MM.1S (cell line): ENCODE results near the gene PRKCA.
A peak's percentile ranks its signal among the peaks of the same experiment; 100 is the strongest.

Experiments
- DNase-seq: peaks from one replicate; pipeline ENCODE4 v3.0.0-alpha.2; 2015
- H2AFZ ChIP-seq: fragments of 300-600 bp; sonication (generic); 2 replicates; pipeline ENCODE4 v1.6.0; 2016; ENCODE audit warnings: antibody characterized with exemption, low read length
- H3F3A ChIP-seq: fragments of 300-600 bp; sonication (generic); 2 replicates; pipeline ENCODE4 v1.6.1; 2016; ENCODE audit warnings: mild to moderate bottlenecking, antibody characterized with exemption, low read length, moderate library complexity, mixed read lengths; ENCODE audit not compliant: insufficient read depth
- H3K27ac ChIP-seq: fragments of 300-600 bp; sonication (generic); 2 replicates; pipeline ENCODE4 v1.5.1; 2016; ENCODE audit warnings: mild to moderate bottlenecking, low read length
- H3K27me3 ChIP-seq: fragments of 300-600 bp; sonication (generic); replicated peaks from 2 replicates; pipeline ENCODE4 v1.6.0; 2016; ENCODE audit warnings: low read length; ENCODE audit not compliant: insufficient read depth
- H3K36me3 ChIP-seq: fragments of 300-600 bp; sonication (generic); replicated peaks from 2 replicates; pipeline ENCODE4 v1.6.1; 2016; ENCODE audit warnings: mild to moderate bottlenecking, low read length, mixed read lengths; ENCODE audit not compliant: insufficient read depth
- H3K4me1 ChIP-seq: fragments of 300-600 bp; sonication (generic); 2 replicates; pipeline ENCODE4 v1.6.1; 2016; ENCODE audit warnings: low read length, mixed read lengths
- H3K4me2 ChIP-seq: fragments of 300-600 bp; sonication (generic); 2 replicates; pipeline ENCODE4 v1.6.0; 2016; ENCODE audit warnings: low read depth, low read length
- H3K4me3 ChIP-seq: fragments of 300-600 bp; sonication (generic); 2 replicates; pipeline ENCODE4 v1.5.1; 2016; ENCODE audit warnings: low read length, mixed read lengths
- H3K79me2 ChIP-seq: fragments of 300-600 bp; sonication (generic); 2 replicates; pipeline ENCODE4 v1.6.1; 2016; ENCODE audit warnings: mixed run types, low read length, mixed read lengths
- H3K9ac ChIP-seq: fragments of 300-600 bp; sonication (generic); 2 replicates; pipeline ENCODE4 v1.6.1; 2016; ENCODE audit warnings: low read length, mixed read lengths
- H3K9me2 ChIP-seq: fragments of 300-600 bp; sonication (generic); replicated peaks from 2 replicates; pipeline ENCODE4 v1.6.1; 2016; ENCODE audit warnings: mild to moderate bottlenecking, low read length, mixed read lengths; ENCODE audit not compliant: insufficient read depth
- H3K9me3 ChIP-seq: fragments of 300-600 bp; sonication (generic); replicated peaks from 2 replicates; pipeline ENCODE4 v1.6.1; 2016; ENCODE audit warnings: mild to moderate bottlenecking, low read length, mixed read lengths; ENCODE audit not compliant: insufficient read depth
- H4K20me1 ChIP-seq: fragments of 300-600 bp; sonication (generic); 2 replicates; pipeline ENCODE4 v1.6.1; 2016; ENCODE audit warnings: mild to moderate bottlenecking, low read length, moderate library complexity, mixed read lengths; ENCODE audit not compliant: insufficient read depth
- EZH2 ChIP-seq: fragments of 300-600 bp; sonication (generic); optimal IDR thresholded peaks from 2 replicates; pipeline ENCODE3; 2017; ENCODE audit warnings: low read depth, mild to moderate bottlenecking, antibody characterized with exemption, low read length, mixed read lengths
- EZH2phosphoT487 ChIP-seq: fragments of 300-600 bp; sonication (generic); IDR thresholded peaks from 2 replicates; pipeline ENCODE4 v1.6.1; 2018; ENCODE audit warnings: antibody characterized with exemption, low read length
- TF ChIP-seq, protein P1 (sequence below): fragments of 300-600 bp; sonication (generic); IDR thresholded peaks from 2 replicates; pipeline ENCODE4 v1.5.1; 2016; ENCODE audit warnings: antibody characterized with exemption, low read length, mixed read lengths

Gene PRKCA

DNA sequence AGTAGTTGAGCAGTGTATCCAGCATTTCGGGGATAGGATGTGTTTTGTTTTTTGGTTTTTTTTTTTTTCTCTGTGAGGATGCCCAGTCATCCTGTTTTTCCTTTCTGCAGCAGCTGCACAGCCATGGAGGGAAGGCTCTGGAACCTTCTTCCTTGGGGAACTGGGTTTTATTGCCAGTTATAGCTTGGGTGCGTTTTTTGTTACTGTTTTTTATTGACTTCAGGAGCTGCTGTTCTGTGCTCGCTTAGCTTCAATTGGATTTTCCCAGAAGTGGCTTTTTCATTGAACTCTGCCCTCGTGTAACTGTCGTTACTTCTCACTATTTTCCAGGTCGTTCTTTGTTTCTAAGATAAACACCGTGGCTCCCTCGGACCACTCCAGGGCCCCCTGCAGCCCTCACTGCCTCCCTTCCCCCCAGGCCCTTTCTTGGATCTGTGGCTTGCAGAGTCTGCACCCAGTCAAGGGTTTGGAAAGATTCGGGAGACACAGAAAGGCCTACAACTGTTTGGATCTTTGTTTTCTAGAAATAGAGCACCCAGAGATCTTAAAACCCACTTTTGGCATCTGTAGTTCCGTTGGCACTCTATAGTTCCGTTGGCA, 412.8 kb downstream of the PRKCA start:
- Histone ChIP-seq H3K4me1 (no peaks in the 10 kb centered on the region), H3K9me3 (no peaks in the 10 kb centered on the region), H3K36me3 (no peaks in the 10 kb centered on the region), H3K4me3 (no peak overlapping the region), H3F3A (no peaks in the 10 kb centered on the region), H4K20me1 (no peaks in the 10 kb centered on the region), H3K4me2 (no peak overlapping the region), H3K27ac (no peak overlapping the region), H2AFZ (no peak overlapping the region), H3K9me2 (no peaks in the 10 kb centered on the region), H3K79me2 (no peaks in the 10 kb centered on the region), H3K27me3 (no peaks in the 10 kb centered on the region), H3K9ac (no peak overlapping the region)
- no peak for TF ChIP-seq EZH2
- no peak for TF ChIP-seq EZH2phosphoT487
- TF ChIP-seq, protein P1, sequence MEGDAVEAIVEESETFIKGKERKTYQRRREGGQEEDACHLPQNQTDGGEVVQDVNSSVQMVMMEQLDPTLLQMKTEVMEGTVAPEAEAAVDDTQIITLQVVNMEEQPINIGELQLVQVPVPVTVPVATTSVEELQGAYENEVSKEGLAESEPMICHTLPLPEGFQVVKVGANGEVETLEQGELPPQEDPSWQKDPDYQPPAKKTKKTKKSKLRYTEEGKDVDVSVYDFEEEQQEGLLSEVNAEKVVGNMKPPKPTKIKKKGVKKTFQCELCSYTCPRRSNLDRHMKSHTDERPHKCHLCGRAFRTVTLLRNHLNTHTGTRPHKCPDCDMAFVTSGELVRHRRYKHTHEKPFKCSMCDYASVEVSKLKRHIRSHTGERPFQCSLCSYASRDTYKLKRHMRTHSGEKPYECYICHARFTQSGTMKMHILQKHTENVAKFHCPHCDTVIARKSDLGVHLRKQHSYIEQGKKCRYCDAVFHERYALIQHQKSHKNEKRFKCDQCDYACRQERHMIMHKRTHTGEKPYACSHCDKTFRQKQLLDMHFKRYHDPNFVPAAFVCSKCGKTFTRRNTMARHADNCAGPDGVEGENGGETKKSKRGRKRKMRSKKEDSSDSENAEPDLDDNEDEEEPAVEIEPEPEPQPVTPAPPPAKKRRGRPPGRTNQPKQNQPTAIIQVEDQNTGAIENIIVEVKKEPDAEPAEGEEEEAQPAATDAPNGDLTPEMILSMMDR = no peak
- DNase-seq = no peak

DNA sequence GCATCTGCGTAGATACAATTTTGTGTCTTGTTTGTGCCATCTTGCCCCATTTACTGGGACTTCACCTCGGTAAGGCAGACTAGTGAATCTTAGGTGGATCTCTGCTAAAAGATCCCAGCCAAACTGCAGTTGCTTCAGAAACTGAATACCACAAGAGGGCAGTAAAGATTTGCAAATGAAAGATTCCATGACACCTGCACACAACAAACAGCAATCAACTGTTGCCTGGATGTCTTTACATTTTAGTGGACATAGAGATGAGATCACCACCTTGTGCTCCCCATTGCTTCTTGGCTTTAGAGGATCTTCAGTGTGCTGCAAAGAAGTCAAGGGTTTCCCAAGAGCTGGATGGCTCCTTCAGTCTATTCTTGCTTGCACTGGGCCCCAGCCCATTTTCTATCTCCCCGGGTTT, 413.3 kb downstream of the PRKCA start:
- DNase-seq = peak; percentile 69
- no peak overlapping the region for H3K9ac ChIP-seq
- H3K36me3 ChIP-seq = no peaks in the 10 kb centered on the region
- no peaks in the 10 kb centered on the region for H3F3A ChIP-seq
- H3K9me2 ChIP-seq = no peaks in the 10 kb centered on the region
- H3K27me3 ChIP-seq = no peaks in the 10 kb centered on the region
- no peaks in the 10 kb centered on the region for H4K20me1 ChIP-seq
- H3K79me2 ChIP-seq = no peaks in the 10 kb centered on the region
- H2AFZ ChIP-seq = no peak overlapping the region
- H3K4me3 ChIP-seq = no peak overlapping the region
- no peaks in the 10 kb centered on the region for H3K9me3 ChIP-seq
- TF ChIP-seq EZH2 = no peak
- TF ChIP-seq, protein P1 = peak; percentile 74
- H3K27ac ChIP-seq = no peak overlapping the region
- H3K4me1 ChIP-seq = no peaks in the 10 kb centered on the region
- no peak overlapping the region for H3K4me2 ChIP-seq

DNA sequence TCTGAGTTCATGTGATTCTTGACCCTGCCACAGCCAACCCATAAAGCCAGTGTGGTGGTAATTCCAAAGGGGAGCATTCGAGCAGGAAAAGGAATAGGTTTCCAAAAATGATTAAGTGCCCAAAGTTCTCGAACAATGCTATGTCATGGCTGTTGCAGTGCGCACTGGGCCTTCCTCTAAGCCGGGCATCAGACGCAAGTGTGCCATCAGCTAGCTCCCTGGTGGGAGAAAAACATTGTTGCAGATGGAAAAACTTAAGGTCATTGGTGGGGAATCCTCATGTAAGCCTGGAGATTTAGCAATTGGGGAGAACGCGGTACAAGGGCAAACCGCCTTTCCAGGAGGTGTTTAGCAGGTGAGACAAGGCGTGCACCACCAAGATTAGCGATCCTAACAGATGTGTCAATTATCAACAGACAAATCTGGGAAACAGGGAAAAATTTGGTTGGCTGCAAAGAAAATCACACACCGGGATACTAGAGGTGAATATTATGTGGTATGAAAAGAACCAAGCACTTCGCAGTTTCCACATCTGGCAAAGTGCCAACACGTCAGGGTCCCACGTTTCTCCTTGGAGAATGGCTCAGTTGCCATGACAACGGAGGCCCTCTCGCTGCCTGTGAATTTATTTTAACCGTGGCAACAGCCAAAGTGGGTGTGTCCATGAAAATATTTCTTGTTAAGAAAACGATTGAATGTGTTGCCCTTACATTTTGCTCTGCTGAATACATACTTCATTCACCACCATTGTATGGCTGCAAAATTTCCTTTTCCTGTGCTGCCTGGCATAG, 414.0 kb downstream of the PRKCA start:
- Histone ChIP-seq H3K9me2 (no peaks in the 10 kb centered on the region), H3K4me3 (no peak overlapping the region), H3K9me3 (no peaks in the 10 kb centered on the region), H3K27ac (no peak overlapping the region), H3K27me3 (no peaks in the 10 kb centered on the region), H3K9ac (no peak overlapping the region), H3F3A (no peaks in the 10 kb centered on the region), H3K79me2 (no peaks in the 10 kb centered on the region), H2AFZ (no peak overlapping the region), H3K36me3 (no peaks in the 10 kb centered on the region), H3K4me1 (no peaks in the 10 kb centered on the region), H4K20me1 (no peaks in the 10 kb centered on the region), H3K4me2 (no peak overlapping the region)
- DNase-seq = no peak
- TF ChIP-seq, protein P1 = no peak
- no peak for TF ChIP-seq EZH2
- TF ChIP-seq EZH2phosphoT487 = no peak
